Esophagus (tissue), 2 donors: ENCODE measurements around the gene UNC13B. TPM values are rescaled to one million over a fixed set of nuclear protein-coding genes. Genes with fewer than 3 reads are reported as not detected.

Experiments used
- H3K27ac ChIP-seq, 2 donors: one replicate each; pipeline ENCODE4 v1.5.1; 2013; ENCODE audit warnings: low read depth in 2 of 2, mild to moderate bottlenecking in 2 of 2, inconsistent platforms in 1 of 2, low read length in 1 of 2, moderate library complexity in 1 of 2
- H3K27me3 ChIP-seq, 2 donors: one replicate each; pipeline ENCODE4 v1.6.1; 2013; ENCODE audit warnings: low read length in 2 of 2, control low read depth in 1 of 2, mild to moderate bottlenecking in 1 of 2; ENCODE audit not compliant: insufficient read depth in 2 of 2, control insufficient read depth in 1 of 2
- H3K36me3 ChIP-seq, 2 donors: one replicate each; pipeline ENCODE4 v1.6.1; 2013; ENCODE audit warnings: low read length in 1 of 2; ENCODE audit not compliant: control insufficient read depth in 2 of 2, insufficient read depth in 2 of 2
- H3K4me1 ChIP-seq, 2 donors: one replicate each; pipeline ENCODE4 v1.6.1; 2013; ENCODE audit warnings: low read length in 1 of 2; ENCODE audit not compliant: control insufficient read depth in 2 of 2, insufficient read depth in 2 of 2
- H3K4me3 ChIP-seq, 2 donors: one replicate each; pipeline ENCODE4 v1.5.1; 2013; ENCODE audit warnings: low read length in 2 of 2, mild to moderate bottlenecking in 2 of 2, low read depth in 1 of 2, moderate library complexity in 1 of 2
- H3K9me3 ChIP-seq, 2 donors: one replicate each; pipeline ENCODE4 v1.6.1; 2013; ENCODE audit warnings: mild to moderate bottlenecking in 2 of 2, low read depth in 1 of 2, low read length in 1 of 2, moderate library complexity in 1 of 2; ENCODE audit not compliant: control insufficient read depth in 2 of 2, insufficient read depth in 1 of 2
- WGBS, 2 donors: extraction: QIAGEN DNeasy Blood & Tissue Kit; methylation state at CpG; one replicate each; pipeline ENCODE4 v1.1.7; 2013; 5-methylcytosine and 5-hydroxymethylcytosine counted together
- polyA plus RNA-seq, 2 donors: library from polyadenylated mRNA; stranded (reverse); fragments of 200-250 nt; gene quantifications; one replicate each; pipeline ENCODE4 v1.2.3, GENCODE V29; 2013
- donor health status: healthy with polysubstance abuse.
- donor health status: Bipolar disorder and iron deficiency.

The UNC13B gene
- polyA plus RNA-seq, 2 donors, result 11.3 to 15.6 TPM

DNA sequence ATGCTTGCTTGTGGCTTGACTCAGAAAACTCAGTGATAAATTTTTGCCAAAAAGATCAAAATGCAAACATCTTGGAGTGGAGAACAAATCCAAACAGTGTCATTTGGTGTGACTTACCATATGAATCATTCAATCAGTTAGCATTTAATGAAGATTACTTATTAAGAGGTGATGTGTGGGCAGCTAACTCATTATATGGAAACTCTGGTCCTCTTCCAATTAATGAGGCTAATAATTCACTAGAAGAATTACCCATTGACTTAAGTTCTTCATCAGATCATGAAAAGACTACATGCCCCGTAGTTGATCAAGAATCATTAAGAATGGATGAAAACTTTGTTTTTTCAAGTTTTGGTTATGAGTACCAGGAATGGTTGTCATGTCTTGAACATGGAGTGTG is 141.8 kb downstream of the UNC13B start:
- H3K4me3 ChIP-seq, result no peak overlapping the region
- no peaks in the 10 kb centered on the region for H3K36me3 ChIP-seq
- no peaks in the 10 kb centered on the region for H3K27me3 ChIP-seq
- H3K9me3 ChIP-seq, result no peaks in the 10 kb centered on the region
- WGBS, 2 donors, result 83 to 87% methylated on average over 1 of the region's 1 CpG
- no peaks in the 10 kb centered on the region for H3K4me1 ChIP-seq
- no peak overlapping the region for H3K27ac ChIP-seq

DNA sequence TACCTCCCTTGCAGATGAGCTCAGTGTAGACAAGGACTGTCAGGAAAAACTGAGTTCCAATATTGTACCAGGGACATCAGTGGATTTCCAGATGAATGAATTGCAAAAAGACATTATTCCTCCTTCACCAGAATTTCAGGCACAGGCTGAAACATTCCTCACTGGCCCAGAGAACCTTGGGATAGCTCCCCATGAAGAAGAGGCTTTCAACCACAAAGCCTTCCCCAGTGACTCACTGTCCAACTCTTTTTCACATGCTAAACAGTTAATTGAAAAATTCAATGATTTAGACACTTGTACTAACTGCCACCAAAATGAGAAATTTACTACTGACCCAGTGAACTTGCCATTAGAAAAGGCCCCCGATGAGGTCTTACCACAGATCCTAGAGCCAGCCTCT is 144.5 kb downstream of the UNC13B start:
- Histone ChIP-seq H3K9me3 (no peaks in the 10 kb centered on the region), H3K27ac (no peak overlapping the region), H3K4me3 (no peak overlapping the region), H3K36me3 (peaks cover 3 to 4% of the 10 kb centered on the region in 2 donors), H3K27me3 (no peaks in the 10 kb centered on the region), H3K4me1 (no peaks in the 10 kb centered on the region)
- WGBS, 2 donors, result 74 to 90% methylated on average over 1 of the region's 1 CpG

DNA sequence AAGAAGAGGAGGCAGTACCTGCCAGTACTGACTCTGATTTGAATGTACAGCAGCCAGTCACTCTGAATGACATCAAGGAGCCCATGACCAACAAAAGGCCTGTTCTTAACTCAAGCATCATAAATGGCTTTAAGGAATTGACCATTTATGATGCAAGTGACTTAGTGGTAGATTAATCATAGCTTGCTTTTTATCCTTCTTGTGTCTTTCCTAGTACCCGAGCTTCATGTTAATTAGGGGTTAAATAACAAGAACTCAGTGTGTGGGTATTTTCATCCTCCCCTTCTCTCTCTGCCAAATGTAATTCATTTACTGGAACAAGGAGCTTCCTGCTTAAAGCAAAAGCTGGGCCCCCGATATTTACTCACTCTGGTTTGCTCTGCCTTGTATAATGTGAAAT is 146.5 kb downstream of the UNC13B start:
- H3K36me3 ChIP-seq, result peaks cover 3 to 4% of the 10 kb centered on the region in 2 donors
- H3K4me3 ChIP-seq, result no peak overlapping the region
- no peaks in the 10 kb centered on the region for H3K4me1 ChIP-seq
- H3K27ac ChIP-seq, result no peak overlapping the region
- no peaks in the 10 kb centered on the region for H3K27me3 ChIP-seq
- H3K9me3 ChIP-seq, result no peaks in the 10 kb centered on the region
- 68 to 86% methylated on average over 2 of the region's 2 CpGs for WGBS, 2 donors

DNA sequence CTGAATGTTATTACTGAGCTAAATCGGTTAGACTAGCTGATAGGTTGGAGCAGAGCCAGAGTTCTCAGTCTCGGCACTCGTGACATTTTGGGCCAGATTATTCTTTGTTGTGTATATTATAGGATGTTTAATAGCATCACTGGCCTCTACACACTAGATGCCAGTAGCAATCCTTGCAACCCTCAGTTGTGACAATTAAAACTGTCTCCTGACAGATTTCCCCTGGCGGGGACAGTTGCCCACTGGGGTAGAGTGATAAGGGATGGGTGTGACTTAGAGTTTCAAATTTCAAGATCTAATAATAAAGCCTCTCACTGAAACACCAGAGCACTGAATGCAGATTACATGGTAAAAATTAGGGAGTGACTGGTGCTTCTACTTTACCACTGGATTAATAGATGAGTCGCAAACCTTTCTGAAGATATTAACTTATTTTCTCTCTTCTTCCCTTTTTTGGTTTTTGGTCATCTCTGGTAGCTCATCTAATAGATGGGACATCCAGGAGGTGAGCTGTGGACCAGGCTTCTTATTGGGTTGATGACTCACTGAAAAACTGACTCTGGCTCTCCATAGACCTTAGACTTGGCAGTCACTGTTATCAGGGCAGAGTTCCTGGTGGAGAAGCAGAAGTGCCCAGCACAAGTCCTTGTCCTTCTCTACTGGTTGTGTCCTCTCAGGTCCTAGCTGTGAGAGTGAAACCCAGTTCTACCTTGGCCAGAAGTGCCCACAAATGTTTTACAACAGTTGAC is 150.3 kb downstream of the UNC13B start:
- no peaks in the 10 kb centered on the region for H3K4me1 ChIP-seq
- no peaks in the 10 kb centered on the region for H3K9me3 ChIP-seq
- no peak overlapping the region for H3K27ac ChIP-seq
- H3K36me3 ChIP-seq, result peaks cover 3 to 4% of the 10 kb centered on the region in 2 donors
- 68 to 73% methylated on average over 5 of the region's 5 CpGs for WGBS, 2 donors
- no peaks in the 10 kb centered on the region for H3K27me3 ChIP-seq
- no peak overlapping the region for H3K4me3 ChIP-seq

DNA sequence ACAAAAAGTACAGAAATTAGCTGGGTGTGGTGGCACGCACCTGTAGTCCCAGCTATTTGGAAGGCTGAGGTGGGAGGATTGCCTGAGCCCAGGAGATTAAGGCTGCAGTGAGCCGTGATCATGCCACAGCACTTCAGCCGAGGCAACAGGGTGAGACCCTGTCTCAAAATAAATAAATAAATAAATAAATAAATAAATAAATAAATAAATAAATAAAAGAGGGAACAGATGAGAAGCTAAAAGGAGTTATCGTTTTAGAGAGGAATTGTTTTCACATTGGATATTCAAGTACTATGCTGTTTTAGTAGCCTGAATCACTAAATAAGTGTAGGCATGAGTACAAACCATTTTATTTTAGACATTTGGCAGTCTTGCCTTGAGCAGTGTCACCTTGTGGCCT is 151.7 kb downstream of the UNC13B start:
- 95 to 96% methylated on average over 4 of the region's 4 CpGs for WGBS, 2 donors

DNA sequence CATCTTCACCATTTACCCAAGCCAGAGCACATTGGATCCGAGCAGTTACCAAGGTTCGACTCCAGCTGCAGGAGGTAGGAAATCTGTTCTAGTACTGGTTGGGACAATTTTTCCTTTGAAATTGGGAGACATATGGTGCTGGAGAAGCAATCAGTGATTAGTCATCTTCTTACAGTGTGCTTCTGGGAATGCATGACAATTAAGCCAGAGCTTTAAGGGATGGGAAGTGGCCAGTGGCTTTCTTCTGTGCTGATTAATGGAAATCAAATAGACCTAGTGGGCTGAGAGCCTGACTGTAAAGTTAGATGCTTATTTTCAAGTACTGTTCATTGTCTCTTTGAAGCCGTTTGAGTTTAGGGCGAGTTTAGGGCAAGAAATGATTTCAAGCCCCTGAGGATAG is 152.1 kb downstream of the UNC13B start:
- H3K36me3 ChIP-seq, result peaks cover 3 to 4% of the 10 kb centered on the region in 2 donors

More for the DNA sequence above, 151.7 kb downstream of the UNC13B start:
- no peak overlapping the region for H3K4me3 ChIP-seq
- H3K27me3 ChIP-seq, result no peaks in the 10 kb centered on the region
- peaks cover 3 to 4% of the 10 kb centered on the region in 2 donors for H3K36me3 ChIP-seq
- H3K9me3 ChIP-seq, result no peaks in the 10 kb centered on the region
- H3K27ac ChIP-seq, result no peak overlapping the region
- H3K4me1 ChIP-seq, result no peaks in the 10 kb centered on the region

DNA sequence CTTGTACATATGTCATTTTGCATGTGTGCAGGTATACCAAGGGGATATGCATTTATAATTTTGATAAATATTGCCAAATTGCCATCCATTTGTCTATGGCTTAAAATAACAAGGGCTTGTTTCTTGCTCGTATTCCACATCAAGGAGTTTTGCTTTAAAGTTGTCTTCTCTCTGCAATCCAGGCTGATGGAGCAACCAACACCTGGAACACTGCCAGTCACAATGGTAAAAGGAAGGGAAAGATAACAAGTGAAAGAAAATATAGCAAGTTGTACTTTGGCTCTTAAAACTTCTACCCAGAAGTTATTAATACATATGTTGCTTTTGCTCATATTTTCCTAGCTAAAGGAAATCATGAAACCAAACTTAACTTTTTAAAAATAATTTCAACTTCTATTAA is 156.9 kb downstream of the UNC13B start:
- Histone ChIP-seq H3K4me3 (no peak overlapping the region), H3K27ac (no peak overlapping the region), H3K9me3 (no peaks in the 10 kb centered on the region), H3K36me3 (no peaks in the 10 kb centered on the region), H3K27me3 (no peaks in the 10 kb centered on the region), H3K4me1 (no peaks in the 10 kb centered on the region)
- WGBS, 2 donors, result 74 to 83% methylated on average over 1 of the region's 1 CpG

More for the DNA sequence above, 152.1 kb downstream of the UNC13B start:
- Histone ChIP-seq H3K4me3 (no peak overlapping the region), H3K9me3 (no peaks in the 10 kb centered on the region), H3K27me3 (no peaks in the 10 kb centered on the region), H3K27ac (no peak overlapping the region), H3K4me1 (no peaks in the 10 kb centered on the region)
- 79 to 81% methylated on average over 4 of the region's 4 CpGs for WGBS, 2 donors

DNA sequence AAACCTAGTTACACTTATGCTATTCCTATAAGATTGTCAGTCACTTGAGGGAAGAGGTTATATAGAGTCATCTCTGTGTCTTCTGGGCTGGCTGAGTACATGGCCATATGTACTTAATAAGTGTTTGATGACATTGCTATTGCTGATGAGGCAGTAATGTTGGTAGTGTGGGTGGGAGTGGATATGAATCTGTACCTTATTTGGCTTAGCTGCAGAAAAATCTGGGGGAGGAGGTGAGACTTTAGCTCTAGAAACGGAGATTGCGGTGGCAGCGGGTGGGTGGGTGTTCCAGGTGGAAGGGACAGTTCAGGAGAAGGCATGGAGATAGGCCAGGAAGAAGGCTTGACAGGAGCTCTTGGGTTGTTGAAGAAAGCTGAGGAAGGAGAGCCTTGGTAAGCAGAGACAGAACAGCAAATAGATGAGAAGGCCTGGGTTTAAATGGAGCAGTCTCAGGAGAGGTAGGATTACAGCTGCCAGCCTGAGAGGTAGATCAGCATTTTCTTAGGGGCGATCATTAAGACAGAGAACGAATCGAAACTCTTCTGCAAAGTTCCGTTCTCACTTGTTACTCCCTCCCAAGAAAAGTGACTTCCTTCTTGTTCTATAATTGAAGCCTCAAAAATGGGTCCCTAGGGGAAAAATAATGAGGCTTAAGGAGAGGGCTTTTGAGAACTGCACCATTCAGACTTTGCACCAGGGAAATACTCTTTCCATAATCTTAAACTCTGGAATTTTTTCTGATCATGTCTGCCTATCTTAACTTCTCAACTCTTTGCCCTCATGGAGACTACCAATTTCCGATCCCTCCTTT is 160.5 kb downstream of the UNC13B start:
- H3K4me1 ChIP-seq, result no peaks in the 10 kb centered on the region
- no peak overlapping the region for H3K4me3 ChIP-seq
- H3K27ac ChIP-seq, result no peak overlapping the region
- H3K27me3 ChIP-seq, result no peaks in the 10 kb centered on the region
- no peaks in the 10 kb centered on the region for H3K36me3 ChIP-seq
- no peaks in the 10 kb centered on the region for H3K9me3 ChIP-seq
- 86 to 91% methylated on average over 8 of the region's 8 CpGs for WGBS, 2 donors

DNA sequence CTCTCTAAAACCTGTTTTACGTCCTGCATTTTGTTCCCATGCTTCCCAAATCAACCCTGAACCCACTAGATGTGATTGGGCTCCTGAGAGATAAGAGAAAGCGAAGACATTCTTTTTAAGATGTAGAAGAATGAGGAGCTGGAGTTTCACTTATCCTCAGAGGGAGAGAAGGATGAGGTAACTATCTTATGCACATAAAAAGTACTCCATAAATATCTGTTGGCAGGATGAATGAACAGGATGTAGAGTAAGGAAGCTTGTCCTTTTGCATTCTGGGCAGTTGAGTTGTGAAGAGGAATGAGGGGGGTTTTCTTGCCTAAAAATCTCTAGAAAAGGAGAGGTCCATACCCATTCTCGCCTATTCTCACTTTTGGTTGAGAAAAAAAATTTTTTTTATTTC is 163.2 kb downstream of the UNC13B start:
- WGBS, 2 donors, result 92% methylated on average over 3 of the region's 3 CpGs
- Histone ChIP-seq H3K36me3 (no peaks in the 10 kb centered on the region), H3K4me3 (no peak overlapping the region), H3K27ac (no peak overlapping the region), H3K27me3 (no peaks in the 10 kb centered on the region), H3K9me3 (no peaks in the 10 kb centered on the region), H3K4me1 (no peaks in the 10 kb centered on the region)
